Activated gamma-delta T cell (primary cell): ENCODE data around the gene HOXB3.
"Not testable (repeated sequence)": the region's sequence is repeated elsewhere in the genome, so short reads cannot be mapped to it uniquely, and the experiment has no call there.

ENCODE experiments used
- DNase-seq: peaks from one replicate; lab custom pipeline; 2025; lab: John Stamatoyannopoulos, UW

HOXB3 gene

DNA sequence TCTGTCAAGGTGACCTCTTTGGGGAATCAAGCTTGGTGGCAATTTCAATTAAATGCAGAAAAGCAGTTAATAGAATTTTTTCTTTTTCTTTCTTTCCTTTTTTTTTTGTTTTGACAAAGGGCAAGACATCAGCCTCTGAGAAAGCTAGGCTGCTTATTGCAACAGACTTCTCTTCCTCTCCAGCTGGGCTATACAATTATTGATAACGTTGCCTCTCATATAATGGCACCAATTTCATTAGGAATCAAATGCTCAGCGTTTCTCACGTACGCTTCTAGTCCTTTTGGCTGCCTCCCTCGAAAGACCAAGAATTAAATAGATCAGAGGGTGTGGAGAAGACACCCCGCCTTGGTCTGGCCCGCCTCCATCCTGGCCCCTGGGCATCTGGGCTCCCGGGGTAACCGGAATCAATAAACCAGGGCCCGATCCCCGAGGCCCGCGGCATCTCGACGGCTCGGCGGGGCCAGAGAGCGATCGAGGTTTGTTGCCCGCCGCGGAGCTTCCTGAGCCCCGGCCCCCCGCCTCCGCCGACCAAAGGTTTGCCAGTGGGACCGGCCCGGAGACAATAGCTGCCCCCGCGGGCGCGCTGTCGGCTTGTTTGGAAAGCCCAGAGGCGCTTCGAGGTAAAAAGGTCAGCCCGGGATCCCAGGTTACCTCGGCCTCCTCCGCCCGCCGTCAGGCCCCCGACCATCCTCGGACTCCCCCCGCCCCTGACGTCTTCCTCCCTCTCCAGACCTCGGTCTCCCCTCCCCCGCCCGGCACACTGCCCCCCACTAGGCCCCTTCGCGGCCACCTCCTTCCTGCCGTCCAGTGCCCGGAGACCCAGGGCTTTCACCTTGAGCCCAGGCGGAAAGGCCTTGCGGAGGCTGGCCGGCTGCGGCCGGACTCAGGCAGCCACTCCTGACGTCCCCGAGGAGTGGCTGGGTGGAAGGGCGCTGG, 63.2 kb downstream of the HOXB3 start:
- no peak for DNase-seq

GRCh38 chr17:48523010-48523409, 67.0 kb downstream of the HOXB3 start:
- DNase-seq: no peak

GRCh38 chr17:48522031-48522653, 67.9 kb downstream of the HOXB3 start:
- no peak for DNase-seq

GRCh38 chr17:48520631-48521079, 69.4 kb downstream of the HOXB3 start:
- no peak for DNase-seq

DNA sequence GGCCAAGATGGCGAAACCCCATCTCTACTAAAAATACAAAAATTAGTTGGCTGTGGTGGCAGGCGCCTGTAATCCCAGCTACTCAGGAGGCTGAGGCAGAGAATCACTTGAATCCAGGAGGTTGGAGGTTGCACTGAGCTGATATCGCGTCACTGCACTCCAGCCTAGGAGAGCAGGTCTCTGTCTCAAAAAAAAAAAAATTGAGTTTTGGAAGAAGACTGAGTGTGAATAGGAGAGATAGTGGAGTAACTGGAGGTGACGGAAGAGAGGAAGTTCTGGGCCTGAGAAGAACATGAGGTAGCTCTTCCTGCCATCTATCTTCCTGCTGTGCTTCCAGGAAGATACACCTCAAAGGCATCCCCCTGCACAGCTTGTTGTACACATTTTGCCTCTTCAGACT, 70.6 kb downstream of the HOXB3 start:
- no peak for DNase-seq

DNA sequence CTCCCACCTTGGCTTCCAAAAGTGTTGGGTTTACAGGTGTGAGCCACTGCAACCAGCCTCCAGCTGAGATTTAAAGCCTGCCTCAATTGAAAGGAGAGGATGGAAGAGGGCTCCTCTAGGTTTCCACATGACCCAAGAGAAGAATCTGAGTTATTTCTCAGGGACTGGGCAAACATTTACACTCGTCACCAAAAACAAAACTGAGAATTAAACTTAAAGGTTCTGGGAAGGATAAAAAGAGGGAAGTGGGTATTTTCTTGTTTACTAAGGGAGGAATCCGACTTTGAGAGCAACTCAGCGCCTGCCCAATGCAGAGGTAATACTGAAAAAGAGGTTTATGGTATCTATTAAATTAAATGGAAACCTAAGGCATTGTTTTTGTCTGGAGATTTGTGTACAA, 72.6 kb downstream of the HOXB3 start:
- DNase-seq: no peak

- no peak for DNase-seq
Observed at GRCh38 chr17:48515925-48516900, 73.8 kb downstream of the HOXB3 start.

DNA sequence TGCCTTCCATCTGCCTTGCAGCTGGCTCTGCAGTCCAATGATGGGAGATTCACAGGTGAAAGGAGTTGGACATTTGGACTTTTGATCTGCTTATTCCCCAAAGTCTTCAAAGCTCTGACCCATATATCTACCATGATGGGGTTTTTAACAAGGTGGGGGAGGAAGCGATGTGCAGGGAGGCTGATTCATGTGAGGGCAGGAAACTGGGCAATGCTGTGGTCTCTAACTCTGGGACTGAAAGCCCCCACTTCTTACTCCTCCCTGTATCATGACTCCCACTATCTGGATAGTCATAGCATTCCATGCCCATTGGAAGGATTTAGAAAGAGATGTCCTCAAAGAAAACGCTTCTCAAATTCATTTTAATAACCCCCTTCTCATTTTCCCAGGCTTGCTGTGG, 75.6 kb downstream of the HOXB3 start:
- no peak for DNase-seq

- no peak for DNase-seq
Observed at GRCh38 chr17:48513666-48514455, 76.2 kb downstream of the HOXB3 start.

GRCh38 chr17:48513097-48513496, 76.9 kb downstream of the HOXB3 start:
- DNase-seq: no peak

- DNase-seq: no peak
Observed at GRCh38 chr17:48510761-48511604, 79.1 kb downstream of the HOXB3 start.

DNA sequence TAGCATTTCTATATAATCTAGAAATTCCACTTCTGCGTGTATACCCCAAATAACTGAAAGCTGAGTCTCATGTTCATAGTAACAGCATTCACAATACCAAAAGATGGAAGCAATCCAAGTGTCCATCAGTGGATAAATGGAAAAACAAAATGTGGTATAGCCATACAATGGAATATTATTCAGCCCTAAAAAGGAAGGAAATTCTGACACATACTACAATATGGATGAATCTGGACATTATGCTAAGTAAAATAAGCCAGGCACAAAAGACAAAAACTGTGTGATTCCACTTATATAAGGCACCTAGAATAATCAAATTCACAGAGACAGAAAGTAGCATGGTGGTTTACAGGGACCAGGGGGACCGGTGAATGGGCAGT, 79.7 kb downstream of the HOXB3 start:
- no peak for DNase-seq

GRCh38 chr17:48509708-48510107, 80.3 kb downstream of the HOXB3 start:
- not testable (repeated sequence) for DNase-seq

- DNase-seq: no peak
Observed at GRCh38 chr17:48506246-48506645, 83.8 kb downstream of the HOXB3 start.

DNA sequence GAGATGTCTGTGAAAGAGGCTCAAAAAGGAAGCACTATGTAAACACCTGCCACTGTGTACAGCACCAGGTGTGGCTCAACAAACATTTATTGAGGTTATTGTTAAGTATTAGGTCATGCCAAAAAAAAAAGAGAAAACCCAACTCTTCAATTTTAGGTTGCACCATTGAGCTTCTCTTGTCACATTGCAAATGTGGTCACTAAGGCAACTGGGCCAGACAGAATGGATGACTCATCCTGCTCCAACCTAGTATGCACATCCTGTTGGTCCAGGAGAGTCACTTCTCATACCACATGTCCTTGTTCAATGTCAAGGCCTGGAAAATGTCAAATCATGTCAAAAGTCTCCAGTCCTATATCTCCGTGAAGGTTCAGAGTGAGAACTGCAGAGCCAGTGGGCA, 84.3 kb downstream of the HOXB3 start:
- no peak for DNase-seq

DNA sequence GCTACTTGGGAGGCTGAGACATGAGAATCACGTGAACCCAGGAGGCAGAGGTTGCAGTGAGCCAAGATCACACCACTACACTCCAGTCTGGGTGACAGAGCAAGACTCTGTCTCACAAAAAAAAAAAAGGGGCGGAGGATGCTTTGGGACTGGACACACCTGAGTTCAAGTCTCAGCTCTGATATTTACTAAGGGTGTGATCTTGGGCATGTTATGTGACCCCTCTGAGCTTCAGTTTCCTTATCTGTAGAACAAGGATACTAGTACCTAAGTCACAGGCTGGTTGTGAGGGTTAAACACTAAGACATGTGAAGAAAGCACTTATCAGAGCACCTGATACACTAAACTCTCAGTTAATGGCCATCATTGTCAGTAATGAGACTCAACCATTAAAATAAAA, 85.1 kb downstream of the HOXB3 start:
- DNase-seq: no peak

- DNase-seq: no peak
Observed at GRCh38 chr17:48503747-48504146, 86.3 kb downstream of the HOXB3 start.

GRCh38 chr17:48502901-48503300, 87.1 kb downstream of the HOXB3 start:
- no peak for DNase-seq

- DNase-seq: no peak
Observed at GRCh38 chr17:48502312-48502711, 87.7 kb downstream of the HOXB3 start.
